Parathyroid adenoma (tissue), 2 donors: ENCODE data around the gene CNTN1.
A peak's percentile ranks its signal among the peaks of the same experiment; 100 is the strongest.

ENCODE experiments used
- H2AFZ ChIP-seq: fragments of 300-600 bp; sonication (generic); one replicate; pipeline ENCODE4 v1.7.0; 2017; ENCODE audit warnings: antibody characterized with exemption, mild to moderate bottlenecking
- H3K27ac ChIP-seq: fragments of 300-600 bp; sonication (generic); one replicate; pipeline ENCODE4 v1.7.0; 2017
- H3K27me3 ChIP-seq: fragments of 300-600 bp; sonication (generic); one replicate; pipeline ENCODE4 v1.7.0; 2017; ENCODE audit warnings: low read length; ENCODE audit not compliant: control insufficient read depth, insufficient read depth
- H3K36me3 ChIP-seq: fragments of 300-600 bp; sonication (generic); one replicate; pipeline ENCODE4 v1.7.0; 2017; ENCODE audit warnings: low read length; ENCODE audit not compliant: control insufficient read depth, insufficient read depth
- H3K4me1 ChIP-seq: fragments of 300-600 bp; sonication (generic); one replicate; pipeline ENCODE4 v1.7.0; 2017; ENCODE audit warnings: control low read depth
- H3K4me2 ChIP-seq: fragments of 300-600 bp; sonication (generic); one replicate; pipeline ENCODE4 v1.7.0; 2017; ENCODE audit warnings: low read length
- H3K4me3 ChIP-seq: fragments of 300-600 bp; sonication (generic); one replicate; pipeline ENCODE4 v1.7.0; 2017; ENCODE audit warnings: low read depth, low read length
- H3K79me2 ChIP-seq: fragments of 300-600 bp; sonication (generic); one replicate; pipeline ENCODE4 v1.7.0; 2017; ENCODE audit warnings: control low read depth
- H3K9ac ChIP-seq: fragments of 300-600 bp; sonication (generic); one replicate; pipeline ENCODE4 v1.7.0; 2017; ENCODE audit warnings: mild to moderate bottlenecking
- H3K9me3 ChIP-seq: fragments of 300-600 bp; sonication (generic); one replicate; pipeline ENCODE4 v1.7.0; 2017; ENCODE audit warnings: low read length; ENCODE audit not compliant: control insufficient read depth
- CTCF ChIP-seq: fragments of 300-600 bp; sonication (generic); IDR thresholded peaks from one replicate; pipeline ENCODE4 v1.7.0; 2017; ENCODE audit warnings: antibody characterized with exemption, mild to moderate bottlenecking
- donor health status: primary hyperparathyroidism.

CNTN1 gene

GRCh38 chr12:40915172-40915571 is 222.9 kb downstream of the CNTN1 start:
- no peaks in the 10 kb centered on the region for H3K4me1 ChIP-seq
- H3K4me2 ChIP-seq, result no peak overlapping the region
- H3K9ac ChIP-seq, result no peak overlapping the region
- no peak for TF ChIP-seq CTCF
- no peak overlapping the region for H3K27ac ChIP-seq
- H3K36me3 ChIP-seq, result no peaks in the 10 kb centered on the region
- H2AFZ ChIP-seq, result no peak overlapping the region
- no peak overlapping the region for H3K4me3 ChIP-seq
- H3K9me3 ChIP-seq, result no peaks in the 10 kb centered on the region
- no peaks in the 10 kb centered on the region for H3K27me3 ChIP-seq
- no peaks in the 10 kb centered on the region for H3K79me2 ChIP-seq

- TF ChIP-seq CTCF, result no peak
- H3K79me2 ChIP-seq, result no peaks in the 10 kb centered on the region
- H2AFZ ChIP-seq, result no peak overlapping the region
- no peak overlapping the region for H3K4me2 ChIP-seq
- no peaks in the 10 kb centered on the region for H3K36me3 ChIP-seq
- H3K27me3 ChIP-seq, result no peaks in the 10 kb centered on the region
- no peak overlapping the region for H3K4me3 ChIP-seq
- no peaks in the 10 kb centered on the region for H3K4me1 ChIP-seq
- no peaks in the 10 kb centered on the region for H3K9me3 ChIP-seq
- no peak overlapping the region for H3K9ac ChIP-seq
- H3K27ac ChIP-seq, result no peak overlapping the region
Measured at GRCh38 chr12:40917561-40917960, 225.3 kb downstream of the CNTN1 start.

GRCh38 chr12:40921563-40922163 is 229.4 kb downstream of the CNTN1 start:
- no peak overlapping the region for H3K4me3 ChIP-seq
- peak; percentile 51 for TF ChIP-seq CTCF
- no peak overlapping the region for H2AFZ ChIP-seq
- H3K36me3 ChIP-seq, result no peaks in the 10 kb centered on the region
- no peak overlapping the region for H3K27ac ChIP-seq
- H3K4me2 ChIP-seq, result no peak overlapping the region
- H3K9ac ChIP-seq, result no peak overlapping the region
- H3K79me2 ChIP-seq, result no peaks in the 10 kb centered on the region
- no peaks in the 10 kb centered on the region for H3K27me3 ChIP-seq
- no peaks in the 10 kb centered on the region for H3K4me1 ChIP-seq
- no peaks in the 10 kb centered on the region for H3K9me3 ChIP-seq

- no peak overlapping the region for H3K4me2 ChIP-seq
- no peak overlapping the region for H2AFZ ChIP-seq
- no peak overlapping the region for H3K27ac ChIP-seq
- H3K36me3 ChIP-seq, result no peaks in the 10 kb centered on the region
- TF ChIP-seq CTCF, result no peak
- H3K4me3 ChIP-seq, result no peak overlapping the region
- no peaks in the 10 kb centered on the region for H3K27me3 ChIP-seq
- H3K4me1 ChIP-seq, result no peaks in the 10 kb centered on the region
- H3K79me2 ChIP-seq, result no peaks in the 10 kb centered on the region
- no peaks in the 10 kb centered on the region for H3K9me3 ChIP-seq
- no peak overlapping the region for H3K9ac ChIP-seq
Measured at GRCh38 chr12:40937891-40938290, 245.7 kb downstream of the CNTN1 start.

- Histone ChIP-seq H3K4me1 (no peaks in the 10 kb centered on the region), H3K79me2 (no peaks in the 10 kb centered on the region), H3K4me3 (no peak overlapping the region)
Measured at GRCh38 chr12:40942326-40942725, 250.1 kb downstream of the CNTN1 start.

More at GRCh38 chr12:40942326-40942725, 250.1 kb downstream of the CNTN1 start:
- H3K36me3 ChIP-seq, result no peaks in the 10 kb centered on the region
- H3K9me3 ChIP-seq, result no peaks in the 10 kb centered on the region
- no peak for TF ChIP-seq CTCF
- no peak overlapping the region for H3K9ac ChIP-seq
- H2AFZ ChIP-seq, result no peak overlapping the region
- H3K4me2 ChIP-seq, result no peak overlapping the region
- H3K27ac ChIP-seq, result no peak overlapping the region
- H3K27me3 ChIP-seq, result no peaks in the 10 kb centered on the region
